Left colon (tissue), 2 donors: Measurements from ENCODE around the gene AGT. TPM values are rescaled to one million over a fixed set of nuclear protein-coding genes. Genes with fewer than 3 reads are reported as not detected.
"Not testable (repeated sequence)": the region's sequence is repeated elsewhere in the genome, so short reads cannot be mapped to it uniquely, and the experiment has no call there.

Source experiments
- ATAC-seq: fragments of 200-7000 bp; cut with Tn5 transposase; one replicate; pipeline ENCODE4 v1.9.1; 2020; ENCODE audit warnings: mild to moderate bottlenecking, moderate library complexity
- DNase-seq, 2 donors: peaks; one replicate each; pipeline ENCODE4 v3.0.0-alpha.2; 2020
- intact Hi-C, 2 donors: fragments of 100-400 bp; cut with DNase I in 1 of 2; cut with micrococcal nuclease in 1 of 2; formaldehyde crosslinking; loops; one replicate each; pipeline versions ENCODE4 v1.11.2 to v1.14.0; 2022; cut with DNase I, micrococcal nuclease
- total RNA-seq, 2 donors: library from RNA; stranded (reverse); fragmentation: NEBNext Ultra II Directional; extraction: Animal tissue kit (Norgen Biotek cat#: 25700); gene quantifications; one replicate each; pipeline ENCODE4 v1.2.1, GENCODE V29; 2021
- donor health status: DM: no; HTN: no; CAD: no.
- donor health status: DM: yes; HTN: yes; CAD: no.

Gene AGT
- total RNA-seq, 2 donors from 2014 or later, result 1.2 to 2.1 TPM

- intact Hi-C loops, result no loop called here
- ATAC-seq (no peak), DNase-seq (no peak)
These were observed 14.2 kb downstream of the AGT start for GRCh38 chr1:230699716-230700115.

- intact Hi-C loops, DNase-seq, ATAC-seq: not testable (repeated sequence)
These were observed 15.0 kb downstream of the AGT start for GRCh38 chr1:230698964-230699363.

- DNase-seq (no peak), ATAC-seq (no peak)
- intact Hi-C loops, result no loop called here
These were observed 15.8 kb downstream of the AGT start for GRCh38 chr1:230698130-230698529.

- DNase-seq, result no peak
- intact Hi-C loops, result no loop called here
- ATAC-seq, result no peak
These were observed 17.0 kb downstream of the AGT start for GRCh38 chr1:230696722-230697437.

- DNase-seq (no peak), ATAC-seq (no peak)
- intact Hi-C loops, result no loop called here
These were observed 17.7 kb downstream of the AGT start for GRCh38 chr1:230696218-230696617.

- DNase-seq, result no peak
- intact Hi-C loops, result no loop called here
- peak; percentile 22 for ATAC-seq
These were observed 18.9 kb downstream of the AGT start for GRCh38 chr1:230694991-230695390.

- ATAC-seq (peak; percentile 26), DNase-seq (no peak)
- intact Hi-C loops, result no loop called here
These were observed 19.5 kb downstream of the AGT start for GRCh38 chr1:230694464-230694863.

GRCh38 chr1:230693777-230694176 is 20.1 kb downstream of the AGT start:
- no peak for ATAC-seq
- intact Hi-C loops, result no loop called here

GRCh38 chr1:230693221-230693620 is 20.7 kb downstream of the AGT start:
- ATAC-seq (no peak), DNase-seq (no peak)
- intact Hi-C loops, result no loop called here

More at GRCh38 chr1:230693777-230694176, 20.1 kb downstream of the AGT start:
- no peak for DNase-seq

- ATAC-seq (no peak), DNase-seq (no peak)
- intact Hi-C loops, result no loop called here
These were observed 22.3 kb downstream of the AGT start for GRCh38 chr1:230691615-230692014.

- intact Hi-C loops, result no loop called here
- DNase-seq, result no peak
- no peak for ATAC-seq
These were observed 23.8 kb downstream of the AGT start for GRCh38 chr1:230690101-230690500.

- ATAC-seq (no peak), DNase-seq (no peak)
- intact Hi-C loops, result loop anchor here in 1 of 2 donors (10.0 kb wide), 1 partner anchor 88 kb away; no protein-coding TSS in a partner anchor
These were observed 27.2 kb downstream of the AGT start for GRCh38 chr1:230686747-230687146.

GRCh38 chr1:230684998-230685397 is 28.9 kb downstream of the AGT start:
- DNase-seq (no peak), ATAC-seq (no peak)
- intact Hi-C loops, result loop anchor here in 1 of 2 donors (10.0 kb wide), 1 partner anchor 90 kb away; no protein-coding TSS in a partner anchor

GRCh38 chr1:230684146-230684545 is 29.8 kb downstream of the AGT start:
- no peak for DNase-seq
- intact Hi-C loops, result loop anchor here in 1 of 2 donors (10.0 kb wide), 1 partner anchor 91 kb away; no protein-coding TSS in a partner anchor
- ATAC-seq, result no peak

- intact Hi-C loops, result loop anchor here in 1 of 2 donors (10.0 kb wide), 1 partner anchor 92 kb away; no protein-coding TSS in a partner anchor
- ATAC-seq (no peak), DNase-seq (no peak)
These were observed 30.9 kb downstream of the AGT start for GRCh38 chr1:230682882-230683610.

GRCh38 chr1:230682274-230682673 is 31.6 kb downstream of the AGT start:
- no peak for DNase-seq
- intact Hi-C loops, result loop anchor here in 1 of 2 donors (10.0 kb wide), 1 partner anchor 93 kb away; no protein-coding TSS in a partner anchor
- ATAC-seq, result no peak

GRCh38 chr1:230681599-230681998 is 32.3 kb downstream of the AGT start:
- no peak for DNase-seq
- ATAC-seq, result no peak
- intact Hi-C loops, result loop anchor here in 1 of 2 donors (10.0 kb wide), 1 partner anchor 93 kb away; no protein-coding TSS in a partner anchor

- DNase-seq, result no peak
- ATAC-seq, result no peak
- intact Hi-C loops, result loop anchor here in 1 of 2 donors (10.0 kb wide), 1 partner anchor 94 kb away; no protein-coding TSS in a partner anchor
These were observed 33.5 kb downstream of the AGT start for GRCh38 chr1:230680300-230681025.

- DNase-seq (no peak), ATAC-seq (no peak)
- intact Hi-C loops, result loop anchor here in 1 of 2 donors (10.0 kb wide), 1 partner anchor 95 kb away; no protein-coding TSS in a partner anchor
These were observed 34.1 kb downstream of the AGT start for GRCh38 chr1:230679825-230680224.
